WTC11 (cell line): ENCODE results near the gene GSTM1.

ENCODE experiments used
- TF ChIP-seq, protein P1 (sequence below): sonication (generic); formaldehyde crosslinking; IDR thresholded peaks from 2 replicates; pipeline ENCODE4 v1.8.0; 2022; ENCODE audit warnings: missing genetic modification reagents
- TF ChIP-seq, protein P2 (sequence below): fragments of 200-600 bp; IDR thresholded peaks from 2 replicates; pipeline ENCODE4 v1.8.0; 2022; ENCODE audit warnings: antibody characterized with exemption

DNA sequence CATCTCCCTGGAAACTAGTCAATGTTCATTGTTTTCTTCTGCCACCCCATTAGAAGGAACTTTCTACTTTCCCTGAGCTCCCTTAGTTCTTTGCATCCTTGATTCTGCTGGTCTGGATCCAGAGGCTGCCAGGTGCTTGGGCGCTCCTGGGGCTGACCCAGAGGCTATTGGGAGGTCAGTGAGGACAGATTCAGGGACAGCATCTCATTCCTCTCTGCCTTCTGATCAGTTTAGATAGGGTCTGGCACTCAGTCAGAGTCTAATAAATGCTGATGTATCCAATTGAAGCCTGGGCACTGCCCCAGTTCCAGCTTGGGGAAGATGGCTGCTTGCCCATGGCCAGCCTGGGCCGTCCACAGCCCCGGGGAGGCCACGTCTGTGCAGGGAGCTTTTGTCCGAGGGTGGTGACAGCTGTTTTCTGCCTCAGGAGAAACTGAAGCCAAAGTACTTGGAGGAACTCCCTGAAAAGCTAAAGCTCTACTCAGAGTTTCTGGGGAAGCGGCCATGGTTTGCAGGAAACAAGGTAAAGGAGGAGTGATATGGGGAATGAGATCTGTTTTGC, 2.3 kb downstream of the GSTM1 start:
- TF ChIP-seq, protein P1, sequence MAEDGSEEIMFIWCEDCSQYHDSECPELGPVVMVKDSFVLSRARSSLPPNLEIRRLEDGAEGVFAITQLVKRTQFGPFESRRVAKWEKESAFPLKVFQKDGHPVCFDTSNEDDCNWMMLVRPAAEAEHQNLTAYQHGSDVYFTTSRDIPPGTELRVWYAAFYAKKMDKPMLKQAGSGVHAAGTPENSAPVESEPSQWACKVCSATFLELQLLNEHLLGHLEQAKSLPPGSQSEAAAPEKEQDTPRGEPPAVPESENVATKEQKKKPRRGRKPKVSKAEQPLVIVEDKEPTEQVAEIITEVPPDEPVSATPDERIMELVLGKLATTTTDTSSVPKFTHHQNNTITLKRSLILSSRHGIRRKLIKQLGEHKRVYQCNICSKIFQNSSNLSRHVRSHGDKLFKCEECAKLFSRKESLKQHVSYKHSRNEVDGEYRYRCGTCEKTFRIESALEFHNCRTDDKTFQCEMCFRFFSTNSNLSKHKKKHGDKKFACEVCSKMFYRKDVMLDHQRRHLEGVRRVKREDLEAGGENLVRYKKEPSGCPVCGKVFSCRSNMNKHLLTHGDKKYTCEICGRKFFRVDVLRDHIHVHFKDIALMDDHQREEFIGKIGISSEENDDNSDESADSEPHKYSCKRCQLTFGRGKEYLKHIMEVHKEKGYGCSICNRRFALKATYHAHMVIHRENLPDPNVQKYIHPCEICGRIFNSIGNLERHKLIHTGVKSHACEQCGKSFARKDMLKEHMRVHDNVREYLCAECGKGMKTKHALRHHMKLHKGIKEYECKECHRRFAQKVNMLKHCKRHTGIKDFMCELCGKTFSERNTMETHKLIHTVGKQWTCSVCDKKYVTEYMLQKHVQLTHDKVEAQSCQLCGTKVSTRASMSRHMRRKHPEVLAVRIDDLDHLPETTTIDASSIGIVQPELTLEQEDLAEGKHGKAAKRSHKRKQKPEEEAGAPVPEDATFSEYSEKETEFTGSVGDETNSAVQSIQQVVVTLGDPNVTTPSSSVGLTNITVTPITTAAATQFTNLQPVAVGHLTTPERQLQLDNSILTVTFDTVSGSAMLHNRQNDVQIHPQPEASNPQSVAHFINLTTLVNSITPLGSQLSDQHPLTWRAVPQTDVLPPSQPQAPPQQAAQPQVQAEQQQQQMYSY (CRISPR knock-in tag): no peak
- TF ChIP-seq, protein P2, sequence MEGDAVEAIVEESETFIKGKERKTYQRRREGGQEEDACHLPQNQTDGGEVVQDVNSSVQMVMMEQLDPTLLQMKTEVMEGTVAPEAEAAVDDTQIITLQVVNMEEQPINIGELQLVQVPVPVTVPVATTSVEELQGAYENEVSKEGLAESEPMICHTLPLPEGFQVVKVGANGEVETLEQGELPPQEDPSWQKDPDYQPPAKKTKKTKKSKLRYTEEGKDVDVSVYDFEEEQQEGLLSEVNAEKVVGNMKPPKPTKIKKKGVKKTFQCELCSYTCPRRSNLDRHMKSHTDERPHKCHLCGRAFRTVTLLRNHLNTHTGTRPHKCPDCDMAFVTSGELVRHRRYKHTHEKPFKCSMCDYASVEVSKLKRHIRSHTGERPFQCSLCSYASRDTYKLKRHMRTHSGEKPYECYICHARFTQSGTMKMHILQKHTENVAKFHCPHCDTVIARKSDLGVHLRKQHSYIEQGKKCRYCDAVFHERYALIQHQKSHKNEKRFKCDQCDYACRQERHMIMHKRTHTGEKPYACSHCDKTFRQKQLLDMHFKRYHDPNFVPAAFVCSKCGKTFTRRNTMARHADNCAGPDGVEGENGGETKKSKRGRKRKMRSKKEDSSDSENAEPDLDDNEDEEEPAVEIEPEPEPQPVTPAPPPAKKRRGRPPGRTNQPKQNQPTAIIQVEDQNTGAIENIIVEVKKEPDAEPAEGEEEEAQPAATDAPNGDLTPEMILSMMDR: no peak
